GM19372 (cell line): ENCODE results near the gene TMEM165.

ENCODE experiments used
- ATAC-seq: cut with Tn5 transposase; IDR thresholded peaks from one replicate; pipeline ENCODE4 v1.9.1; 2021; ENCODE audit warnings: mild to moderate bottlenecking, low read depth, moderate library complexity; ENCODE audit not compliant: unreplicated experiment

The TMEM165 gene

DNA sequence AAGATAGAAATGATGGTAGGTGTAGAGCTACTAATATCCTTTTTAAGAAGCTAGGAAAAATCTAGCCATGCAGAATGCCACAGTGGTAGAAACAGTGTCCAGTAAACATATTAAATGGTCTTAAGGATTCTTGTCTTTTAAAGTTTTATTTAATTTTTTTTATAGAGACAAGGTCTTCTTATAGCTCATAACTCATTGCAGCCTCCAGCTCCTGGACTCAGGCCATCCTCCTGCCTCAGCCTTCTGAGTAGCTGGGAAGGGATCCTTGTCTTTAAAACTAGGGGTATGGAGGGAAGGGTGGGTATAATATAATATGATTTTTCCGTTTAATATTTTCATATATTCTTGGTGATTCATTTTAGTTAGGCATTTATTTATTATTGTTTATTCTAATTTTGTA is 3.8 kb downstream of the TMEM165 start:
- ATAC-seq: no peak

DNA sequence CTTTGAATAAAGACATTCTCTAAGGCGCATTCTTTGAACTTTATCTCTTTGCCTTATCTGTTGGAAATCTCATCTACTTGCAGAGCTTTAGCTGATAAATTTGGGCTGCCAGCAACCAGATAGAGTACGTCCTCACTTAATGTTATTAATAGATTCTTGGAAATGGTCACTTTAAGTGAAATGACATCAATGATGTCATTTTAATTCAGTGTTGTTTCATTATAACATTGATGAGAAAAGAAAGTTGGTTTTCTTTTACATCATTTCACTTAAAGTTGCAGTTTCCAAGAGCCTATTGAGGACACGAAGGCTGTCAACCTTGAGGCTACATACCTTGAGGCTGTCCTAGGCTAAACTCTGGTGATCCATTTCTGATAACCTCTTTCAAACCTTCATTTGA is 9.3 kb downstream of the TMEM165 start:
- no peak for ATAC-seq

DNA sequence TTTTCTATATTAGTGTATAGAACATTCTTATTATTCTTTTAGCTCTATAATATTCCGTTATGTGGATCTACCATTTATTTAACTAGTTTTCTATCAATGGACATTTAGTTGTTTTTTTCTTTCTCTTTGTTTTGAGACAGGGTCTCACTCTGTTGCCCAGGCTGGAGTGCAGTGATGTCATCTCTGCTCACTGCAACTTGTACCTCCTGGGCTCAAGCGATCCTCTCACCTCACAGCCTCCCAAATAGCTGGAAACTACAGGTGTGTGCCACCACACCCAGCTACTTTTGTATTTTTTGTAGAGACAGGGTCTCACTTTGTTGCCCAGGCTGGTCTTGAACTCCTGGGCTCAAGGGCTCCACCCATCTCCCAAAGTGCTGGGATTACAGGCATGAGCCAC is 10.8 kb downstream of the TMEM165 start:
- no peak for ATAC-seq

DNA sequence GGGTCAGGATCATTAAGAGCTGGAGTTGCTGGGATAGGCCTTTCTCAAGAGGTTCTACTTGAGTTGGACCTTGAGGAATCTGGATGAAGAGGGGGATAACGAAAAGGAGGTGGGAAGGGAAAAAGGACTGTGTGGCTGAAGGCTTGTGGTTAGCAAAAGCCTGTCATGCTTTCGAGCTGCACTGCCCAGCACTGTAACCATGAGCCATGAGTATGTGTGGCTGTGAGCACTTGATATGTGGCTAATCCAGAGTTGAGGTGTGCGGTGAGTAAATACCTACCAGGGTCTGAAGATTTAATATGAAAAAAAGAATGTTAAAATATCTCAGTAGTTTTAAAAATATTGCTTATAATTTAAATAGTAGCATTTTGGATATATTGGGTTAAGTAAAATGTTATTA is 11.4 kb downstream of the TMEM165 start:
- ATAC-seq: no peak

DNA sequence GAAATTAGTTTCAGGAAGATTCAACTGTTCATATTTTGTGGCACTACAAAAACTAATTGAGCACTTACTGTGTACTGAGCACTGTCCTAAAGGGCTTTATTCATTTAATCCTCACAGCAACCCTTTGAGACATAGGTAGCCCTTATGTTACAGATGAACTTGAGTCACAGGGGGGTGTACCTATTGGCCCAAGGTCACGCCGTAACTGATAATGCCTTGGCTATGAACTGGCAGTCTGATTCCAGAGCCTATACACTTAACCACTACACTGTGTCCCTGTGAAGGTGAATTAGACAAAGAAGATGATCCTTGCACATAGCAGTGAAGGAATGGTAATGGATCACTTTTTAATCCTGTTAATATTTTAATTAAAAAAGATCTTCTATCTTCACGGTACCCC is 12.0 kb downstream of the TMEM165 start:
- ATAC-seq: no peak

DNA sequence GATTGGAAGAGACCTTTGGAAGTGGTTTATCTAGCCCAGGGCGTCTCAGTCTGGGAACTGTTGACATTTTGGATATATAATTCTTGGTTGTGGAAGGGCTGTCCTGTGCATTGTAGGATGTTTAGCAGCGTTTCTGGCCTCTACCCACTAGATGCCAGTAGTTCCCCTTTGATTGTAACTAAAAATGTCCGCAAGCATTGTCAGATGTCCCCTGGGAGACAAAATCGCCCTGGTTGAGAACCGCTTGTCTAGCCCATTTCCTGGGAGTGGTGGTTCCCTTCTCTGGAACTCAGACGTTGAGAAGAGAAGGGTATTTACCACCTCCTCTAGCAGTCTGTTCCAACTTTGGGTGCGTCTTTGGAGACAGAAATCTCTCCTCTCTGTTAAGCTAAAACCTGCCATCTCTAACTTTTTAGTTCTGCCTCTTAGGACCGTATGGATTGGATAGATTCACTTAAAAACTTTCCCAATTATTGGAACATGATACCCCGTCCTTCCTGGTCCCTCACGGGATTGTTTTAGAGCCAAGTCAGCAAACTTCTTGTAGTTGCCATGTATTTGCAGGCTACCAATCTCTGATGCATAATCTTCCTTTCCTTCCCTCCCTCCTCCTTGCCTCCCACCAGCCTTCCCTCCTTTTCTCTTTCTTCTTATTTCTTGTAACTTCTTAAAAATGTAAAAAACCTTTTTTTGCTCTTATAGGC is 13.9 kb downstream of the TMEM165 start:
- no peak for ATAC-seq

DNA sequence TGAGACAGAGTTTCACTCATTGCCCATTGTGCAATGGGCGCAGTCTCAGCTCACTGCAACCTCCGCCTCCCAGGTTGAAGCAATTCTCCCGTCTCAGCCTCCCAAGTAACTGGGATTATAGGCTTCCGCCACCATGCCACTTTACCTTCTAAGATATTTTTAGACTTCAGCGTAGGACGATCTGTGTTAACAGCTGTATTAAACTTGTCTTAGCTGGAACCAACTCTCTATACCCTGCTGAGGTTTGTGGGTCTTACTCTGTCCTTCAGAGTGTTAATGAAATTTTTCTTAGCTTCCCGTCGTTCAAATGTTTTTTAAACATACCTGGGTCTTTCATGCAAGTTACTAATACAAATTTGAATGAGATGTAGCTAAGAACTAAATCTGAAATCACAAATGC is 14.7 kb downstream of the TMEM165 start:
- no peak for ATAC-seq

DNA sequence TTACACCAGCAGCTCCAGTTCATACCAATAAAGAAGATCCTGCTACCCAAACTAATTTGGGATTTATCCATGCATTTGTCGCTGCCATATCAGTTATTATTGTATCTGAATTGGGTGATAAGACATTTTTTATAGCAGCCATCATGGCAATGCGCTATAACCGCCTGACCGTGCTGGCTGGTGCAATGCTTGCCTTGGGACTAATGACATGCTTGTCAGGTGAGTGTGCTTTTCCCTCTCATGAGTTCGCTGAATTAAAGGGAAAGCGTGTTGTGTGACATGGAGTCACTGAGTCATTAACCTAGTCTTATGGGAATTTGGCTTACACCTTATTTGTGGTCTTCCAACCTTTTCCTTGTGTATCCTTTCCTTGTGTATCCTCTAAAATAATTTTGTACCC is 15.9 kb downstream of the TMEM165 start:
- ATAC-seq: no peak

DNA sequence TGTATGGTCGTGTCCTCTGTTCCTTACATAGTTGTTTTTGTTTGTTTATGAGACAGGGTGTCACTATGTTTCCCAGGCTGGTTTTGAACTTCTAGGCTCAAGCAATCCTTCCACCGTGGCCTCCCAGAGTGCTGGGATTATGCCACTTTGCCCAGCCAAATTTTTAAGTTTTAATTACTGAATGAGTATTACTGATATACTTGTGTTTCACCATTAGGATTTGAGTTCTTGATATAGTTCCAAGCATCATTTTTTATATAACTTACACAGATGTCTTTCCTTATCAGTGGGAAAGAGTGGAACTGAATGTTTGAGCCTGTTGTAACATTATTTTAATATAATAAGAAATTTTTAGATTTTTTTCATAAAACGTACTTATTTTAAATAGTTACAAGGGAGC is 20.4 kb downstream of the TMEM165 start:
- ATAC-seq: no peak

DNA sequence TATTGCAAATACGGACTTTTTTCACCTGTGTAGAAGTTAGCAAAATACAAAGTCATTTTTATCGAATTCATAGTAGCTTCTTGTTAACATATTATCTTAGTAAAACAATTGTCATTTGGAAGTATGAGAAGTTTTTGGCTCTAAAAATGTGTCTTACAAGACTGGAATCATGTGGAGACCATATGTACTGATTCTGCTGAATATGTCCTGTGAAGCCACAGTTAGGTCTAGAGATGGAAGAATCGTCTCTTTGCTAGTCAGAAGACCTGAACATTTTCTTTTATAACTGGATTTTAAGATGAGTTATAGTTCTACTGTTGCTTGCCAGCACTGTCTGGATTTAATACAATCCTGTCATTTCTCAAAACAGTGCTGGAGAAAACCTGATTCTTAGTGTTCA is 29.0 kb downstream of the TMEM165 start:
- ATAC-seq: no peak

DNA sequence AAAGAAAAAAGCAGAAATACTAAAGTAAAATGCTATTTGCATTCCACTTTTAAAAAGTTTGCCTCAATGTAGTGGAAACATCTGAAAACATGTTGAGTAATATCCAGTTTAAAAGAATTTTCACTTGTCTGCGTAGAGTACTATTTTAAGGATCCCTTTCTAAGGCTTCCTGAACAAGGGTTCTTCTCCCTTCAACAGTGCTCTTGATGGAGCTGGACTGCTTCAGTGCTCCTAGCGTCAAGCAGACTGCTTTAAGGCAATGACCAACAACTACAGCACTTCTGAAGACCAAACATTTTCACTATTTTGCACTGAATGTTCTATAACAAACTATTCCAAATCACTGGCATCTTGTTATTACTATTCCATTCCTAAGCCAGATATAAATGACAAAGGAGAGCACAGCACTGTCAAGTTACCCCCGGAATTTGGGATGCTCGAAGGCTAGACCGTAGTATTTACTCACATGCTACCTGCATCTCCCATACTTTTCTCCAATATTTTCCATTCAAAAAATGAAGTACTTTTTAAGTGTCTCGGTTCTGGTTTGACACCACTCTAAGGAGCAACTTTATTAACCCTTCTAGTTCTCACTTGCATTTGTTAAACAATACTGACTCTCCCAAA is 36.1 kb downstream of the TMEM165 start:
- no peak for ATAC-seq

DNA sequence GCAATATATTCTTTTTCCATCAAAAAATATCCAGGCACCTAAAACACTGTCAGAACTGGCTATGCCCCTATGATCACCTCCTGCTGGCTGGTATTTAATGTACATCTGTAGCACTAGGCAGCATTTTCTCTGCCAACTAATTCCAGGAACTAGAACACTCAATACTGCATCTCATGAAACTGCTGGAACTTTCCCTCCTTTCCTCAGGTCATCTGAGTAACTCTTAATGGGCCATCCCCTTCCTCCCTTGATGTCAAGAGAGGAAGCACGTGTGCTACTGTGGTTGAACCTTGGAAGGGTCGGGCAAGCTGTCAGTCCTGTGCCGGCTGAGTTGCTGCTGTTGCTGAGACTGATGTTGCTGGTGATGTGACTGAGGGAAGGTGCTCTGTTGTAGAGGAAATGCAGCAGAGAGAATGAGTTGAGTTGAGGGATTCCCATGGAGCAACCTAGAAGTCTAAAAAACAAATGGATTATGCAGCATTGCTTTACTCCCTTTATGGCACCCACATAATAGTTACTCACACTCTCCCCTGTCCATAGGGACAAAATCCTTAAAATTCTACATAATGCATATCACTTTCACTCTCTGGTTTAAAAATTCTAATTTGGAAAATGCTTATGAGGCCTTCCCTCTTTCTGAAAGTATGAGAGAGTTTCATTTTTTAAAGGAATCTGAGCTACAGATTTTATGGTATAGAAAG is 39.5 kb downstream of the TMEM165 start:
- no peak for ATAC-seq

DNA sequence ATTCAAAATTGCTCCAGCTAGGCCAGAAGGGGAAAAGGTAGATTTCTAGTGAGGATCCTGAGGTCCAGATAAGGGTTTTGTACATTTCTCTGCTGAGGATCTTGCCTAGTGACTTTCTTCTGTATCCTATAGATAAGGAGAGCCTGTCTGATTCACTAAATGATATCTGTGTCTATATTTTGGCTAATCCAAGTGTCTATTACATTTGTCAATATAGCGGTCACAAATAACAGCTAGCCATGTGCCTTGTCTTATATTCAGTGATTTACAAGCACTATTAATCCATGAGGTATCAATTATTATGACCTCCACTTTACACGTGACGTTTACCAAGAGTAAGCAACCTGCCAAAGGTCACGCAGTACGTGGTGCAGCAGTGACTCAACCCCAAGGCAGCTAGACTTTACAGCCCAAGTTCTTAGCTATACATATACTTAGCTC is 41.6 kb downstream of the TMEM165 start:
- no peak for ATAC-seq

DNA sequence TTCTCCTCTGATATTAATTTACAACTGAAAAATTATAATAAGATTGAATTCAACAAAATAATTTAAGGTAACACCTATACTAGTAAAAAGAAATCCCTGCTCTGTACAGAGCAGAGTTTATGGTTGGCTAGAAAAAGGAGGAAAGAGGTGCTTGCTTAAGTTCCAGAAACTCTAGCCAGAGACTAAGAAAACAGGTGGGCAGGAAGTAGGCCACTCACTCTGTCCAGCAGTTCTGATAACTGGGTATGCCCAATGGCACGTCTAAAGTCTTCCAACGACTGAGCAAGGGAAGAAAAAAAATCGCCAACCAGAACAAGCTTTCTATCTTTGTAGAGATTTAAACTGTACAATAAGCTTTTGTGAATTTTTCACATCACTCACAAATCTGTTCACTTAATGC is 42.1 kb downstream of the TMEM165 start:
- ATAC-seq: no peak

DNA sequence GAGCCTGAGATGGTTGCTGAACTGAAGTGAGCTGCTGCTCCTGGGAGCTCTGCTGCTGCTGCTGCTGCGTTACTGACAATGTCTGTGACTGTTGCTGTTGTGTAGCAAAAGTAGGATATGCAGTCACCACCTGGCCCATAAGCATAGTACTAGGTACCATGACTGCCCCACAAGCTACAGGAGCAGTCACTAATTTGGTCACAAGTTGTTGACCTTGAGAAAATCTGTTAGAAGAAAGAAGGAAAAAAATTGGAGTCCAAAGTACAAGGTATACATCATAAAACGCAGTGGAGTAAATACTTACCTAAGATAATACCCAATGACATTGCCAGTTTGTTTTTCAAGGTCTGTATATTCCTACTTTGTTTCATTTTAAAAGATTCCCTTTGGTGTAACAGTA is 42.6 kb downstream of the TMEM165 start:
- no peak for ATAC-seq

DNA sequence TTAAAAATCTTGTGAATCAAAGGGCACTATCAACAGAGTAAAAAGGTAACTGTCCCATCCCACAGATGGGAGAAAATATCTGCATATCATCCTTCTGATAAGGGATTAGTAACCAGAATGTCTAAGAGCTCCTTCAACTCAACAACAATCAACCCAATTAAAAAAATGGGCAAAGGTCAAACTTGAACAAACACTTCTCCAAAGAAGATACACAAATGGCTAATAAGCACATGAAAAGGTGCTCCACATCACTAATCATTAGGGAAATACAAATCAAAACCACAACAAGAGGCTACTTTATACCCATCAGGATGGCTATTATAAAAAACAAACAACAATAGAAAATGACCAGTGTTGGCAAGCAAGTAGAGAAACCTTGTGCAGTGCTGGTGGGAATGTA is 43.3 kb downstream of the TMEM165 start:
- ATAC-seq: no peak

DNA sequence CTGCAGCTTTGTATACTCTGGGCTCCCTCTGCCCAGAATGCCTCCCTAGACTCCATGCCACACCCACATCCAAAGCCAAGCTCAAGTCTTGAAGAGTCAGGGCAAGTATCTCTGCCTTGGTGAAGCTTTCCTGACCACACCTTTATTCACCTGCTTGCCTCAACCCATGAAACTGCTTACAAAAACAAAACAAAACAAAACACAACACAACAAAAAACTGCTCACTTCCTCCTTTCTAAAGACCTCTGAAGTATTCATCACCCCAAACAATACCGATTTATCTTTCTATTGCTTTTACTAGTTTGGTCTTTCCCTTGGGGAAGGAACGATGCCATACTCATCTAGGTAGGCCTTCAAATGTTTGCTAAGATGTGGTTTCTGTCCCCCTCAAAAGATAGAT is 45.0 kb downstream of the TMEM165 start:
- no peak for ATAC-seq

DNA sequence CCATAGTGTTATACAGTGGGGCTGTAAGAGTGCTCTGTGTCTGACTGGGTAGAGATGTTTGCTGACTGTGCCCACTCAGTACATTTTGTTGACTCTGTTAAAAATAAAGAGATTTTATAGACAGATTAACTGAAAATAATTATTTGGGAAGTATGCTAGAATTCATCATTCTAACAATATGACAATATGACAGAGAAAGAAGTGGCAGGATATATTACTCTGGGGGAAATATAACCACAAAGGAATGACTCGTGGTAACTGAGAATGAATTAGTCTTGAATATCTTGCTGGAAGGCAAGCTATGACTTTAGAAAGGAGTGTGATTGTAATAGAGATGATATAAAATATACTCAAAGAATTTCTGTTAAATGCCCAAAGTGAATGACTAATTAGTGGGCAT is 46.8 kb downstream of the TMEM165 start:
- ATAC-seq: no peak

DNA sequence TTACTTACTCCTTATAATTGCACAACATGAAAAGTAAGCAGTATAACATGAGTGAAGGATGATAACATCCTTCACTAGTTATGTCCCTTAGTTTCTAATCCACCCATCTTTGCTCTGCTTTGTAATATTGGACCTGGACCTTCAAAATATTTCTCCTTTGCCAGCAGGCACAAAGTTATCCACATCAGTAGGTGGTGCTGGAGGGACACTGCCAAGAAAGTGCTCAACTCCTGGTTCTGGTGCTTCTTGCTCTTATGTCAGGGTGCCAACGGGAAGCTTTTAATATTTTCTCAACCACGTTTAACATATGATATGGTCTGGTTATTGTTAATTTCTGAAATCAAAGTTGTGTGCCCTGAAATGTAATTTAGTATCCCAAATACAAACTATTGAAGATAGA is 49.1 kb downstream of the TMEM165 start:
- ATAC-seq: no peak

DNA sequence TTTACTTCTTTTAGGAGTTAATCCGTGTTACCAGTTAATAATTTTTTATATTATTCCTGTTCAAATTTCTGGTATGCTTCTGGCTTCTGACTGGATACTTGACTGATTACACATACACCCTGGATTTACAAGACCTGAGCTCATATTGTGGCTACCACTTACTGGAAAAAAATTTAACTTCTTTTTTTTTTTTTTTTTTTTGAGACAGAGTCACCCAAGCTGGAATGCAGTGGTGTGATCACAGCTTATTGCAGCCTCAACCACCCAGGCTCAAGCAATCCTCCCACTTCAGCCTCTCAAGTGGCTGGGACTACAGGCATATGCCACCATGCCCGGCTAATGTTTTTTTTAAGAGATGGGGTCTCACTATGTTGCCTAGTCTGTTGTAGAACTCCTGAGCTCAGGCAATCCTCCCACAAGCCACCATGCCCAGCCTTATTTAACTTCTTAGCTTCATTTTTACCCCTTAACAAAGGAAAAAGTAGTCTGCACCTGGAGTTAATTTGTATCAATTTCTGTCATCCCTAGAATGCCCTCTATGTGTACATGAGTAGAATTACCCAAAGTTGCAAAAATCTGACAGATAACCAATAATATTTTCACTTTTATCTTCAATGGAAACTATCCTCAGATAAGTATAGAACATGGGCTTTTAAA is 50.3 kb downstream of the TMEM165 start:
- ATAC-seq: no peak

DNA sequence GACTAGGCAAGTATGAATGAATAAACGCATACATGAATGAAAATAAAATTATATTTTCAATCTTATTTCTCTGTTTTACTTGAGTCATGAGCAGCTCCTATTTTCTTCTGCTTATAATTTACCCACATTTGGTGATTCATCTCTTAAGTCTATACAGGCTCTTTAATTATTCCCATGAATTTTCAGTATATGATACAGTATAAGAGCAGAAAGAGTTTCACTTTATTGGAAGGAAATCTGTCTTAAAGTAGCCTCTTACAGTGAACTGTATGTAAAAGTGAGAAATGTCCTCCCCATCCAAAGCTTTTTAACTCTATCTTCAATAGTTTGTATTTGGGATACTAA is 50.8 kb downstream of the TMEM165 start:
- no peak for ATAC-seq
